ENCODE data around the gene LRP8. TPM values are rescaled to one million over a fixed set of nuclear protein-coding genes. Genes with fewer than 3 reads are reported as not detected.

LRP8 gene
- total RNA-seq, 1 donor from 2014 or later: 4.4 TPM

DNA sequence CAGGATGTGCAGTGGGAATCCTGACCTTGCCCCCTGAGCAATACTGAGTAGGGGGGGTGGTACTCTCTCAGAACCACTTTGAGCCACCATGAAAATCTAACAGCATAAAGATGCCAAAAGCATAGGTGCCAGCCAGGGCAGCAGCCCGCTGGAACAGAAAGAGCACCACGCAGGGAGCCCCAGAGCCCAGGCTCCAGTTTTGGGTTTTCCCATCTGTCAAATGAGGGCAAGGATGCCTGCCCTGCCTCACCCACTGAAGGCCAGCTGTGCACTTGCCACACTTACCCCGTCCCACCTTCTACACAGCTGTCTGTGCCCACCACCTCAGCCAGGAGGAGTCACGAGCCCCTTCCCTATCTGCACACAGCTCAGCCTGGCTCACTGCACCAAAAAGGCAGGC, 20.8 kb downstream of the LRP8 start:
- no peak overlapping the region for H3K27ac Mint-ChIP-seq
- H3K9me3 Mint-ChIP-seq (ENCODE audit: low read depth): no peaks in the 10 kb centered on the region
- TF ChIP-seq, protein P1, sequence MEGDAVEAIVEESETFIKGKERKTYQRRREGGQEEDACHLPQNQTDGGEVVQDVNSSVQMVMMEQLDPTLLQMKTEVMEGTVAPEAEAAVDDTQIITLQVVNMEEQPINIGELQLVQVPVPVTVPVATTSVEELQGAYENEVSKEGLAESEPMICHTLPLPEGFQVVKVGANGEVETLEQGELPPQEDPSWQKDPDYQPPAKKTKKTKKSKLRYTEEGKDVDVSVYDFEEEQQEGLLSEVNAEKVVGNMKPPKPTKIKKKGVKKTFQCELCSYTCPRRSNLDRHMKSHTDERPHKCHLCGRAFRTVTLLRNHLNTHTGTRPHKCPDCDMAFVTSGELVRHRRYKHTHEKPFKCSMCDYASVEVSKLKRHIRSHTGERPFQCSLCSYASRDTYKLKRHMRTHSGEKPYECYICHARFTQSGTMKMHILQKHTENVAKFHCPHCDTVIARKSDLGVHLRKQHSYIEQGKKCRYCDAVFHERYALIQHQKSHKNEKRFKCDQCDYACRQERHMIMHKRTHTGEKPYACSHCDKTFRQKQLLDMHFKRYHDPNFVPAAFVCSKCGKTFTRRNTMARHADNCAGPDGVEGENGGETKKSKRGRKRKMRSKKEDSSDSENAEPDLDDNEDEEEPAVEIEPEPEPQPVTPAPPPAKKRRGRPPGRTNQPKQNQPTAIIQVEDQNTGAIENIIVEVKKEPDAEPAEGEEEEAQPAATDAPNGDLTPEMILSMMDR (IDR thresholded peaks at IDR 0.05; ENCODE audit: unreplicated experiment): no peak
- no peaks in the 10 kb centered on the region for H3K36me3 Mint-ChIP-seq (ENCODE audit: insufficient read depth)
- no peak overlapping the region for H3K4me3 Mint-ChIP-seq (ENCODE audit: low read depth)
- DNase-seq (ENCODE audit: low spot score, unreplicated experiment): no peak
- peaks cover 2% of the 10 kb centered on the region for H3K4me1 Mint-ChIP-seq (ENCODE audit: low read depth)
- H3K27me3 Mint-ChIP-seq: no peaks in the 10 kb centered on the region

DNA sequence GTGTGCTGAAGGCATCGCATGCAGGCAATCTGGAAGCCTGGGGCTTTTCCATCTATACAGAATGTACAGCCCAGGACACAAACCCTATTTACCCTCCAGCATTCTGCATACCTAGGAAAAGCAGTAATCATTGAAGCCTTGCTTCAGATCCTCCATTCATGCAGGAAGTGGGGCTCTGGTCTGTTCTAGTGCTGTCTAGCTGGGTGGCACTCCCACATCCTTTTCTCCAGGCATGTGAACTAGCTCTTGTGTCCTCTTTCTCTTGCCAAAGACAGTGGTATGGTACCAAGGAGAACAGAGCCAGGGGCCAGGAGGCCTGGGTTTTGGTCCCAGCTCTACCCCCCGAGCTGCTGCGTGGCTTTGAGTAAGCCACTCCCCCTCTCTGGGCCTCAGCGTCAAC, 21.7 kb downstream of the LRP8 start:
- Mint-ChIP-seq H3K4me1 (ENCODE audit: low read depth) (peaks cover 2% of the 10 kb centered on the region), H3K27me3 (no peaks in the 10 kb centered on the region), H3K9me3 (ENCODE audit: low read depth) (no peaks in the 10 kb centered on the region), H3K4me3 (ENCODE audit: low read depth) (no peak overlapping the region), H3K36me3 (ENCODE audit: insufficient read depth) (no peaks in the 10 kb centered on the region), H3K27ac (no peak overlapping the region)
- DNase-seq (ENCODE audit: low spot score, unreplicated experiment): no peak
- TF ChIP-seq, protein P1 (IDR thresholded peaks at IDR 0.05; ENCODE audit: unreplicated experiment): no peak

DNA sequence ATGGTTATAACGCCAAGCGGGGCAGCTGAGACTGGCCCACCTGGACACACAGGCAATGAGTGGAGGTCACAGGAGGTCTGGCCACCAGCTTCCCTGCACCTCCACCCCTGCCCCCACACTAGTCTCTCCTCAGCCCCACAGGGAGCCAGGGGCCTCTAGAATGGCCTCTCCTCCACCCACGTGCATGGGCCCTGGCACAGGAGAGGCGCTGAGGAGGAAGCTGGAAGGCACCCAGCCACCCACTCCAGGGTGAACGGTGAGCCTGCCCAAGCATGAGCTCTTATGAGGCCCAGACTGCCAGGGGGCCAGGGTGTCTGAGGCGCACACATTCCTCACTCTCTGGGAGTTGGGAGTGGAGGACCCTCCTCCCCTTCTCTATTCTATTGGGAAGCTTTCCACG, 22.2 kb downstream of the LRP8 start:
- H3K4me1 Mint-ChIP-seq (ENCODE audit: low read depth): peaks cover 2% of the 10 kb centered on the region
- TF ChIP-seq, protein P1 (IDR thresholded peaks at IDR 0.05; ENCODE audit: unreplicated experiment): no peak

DNA sequence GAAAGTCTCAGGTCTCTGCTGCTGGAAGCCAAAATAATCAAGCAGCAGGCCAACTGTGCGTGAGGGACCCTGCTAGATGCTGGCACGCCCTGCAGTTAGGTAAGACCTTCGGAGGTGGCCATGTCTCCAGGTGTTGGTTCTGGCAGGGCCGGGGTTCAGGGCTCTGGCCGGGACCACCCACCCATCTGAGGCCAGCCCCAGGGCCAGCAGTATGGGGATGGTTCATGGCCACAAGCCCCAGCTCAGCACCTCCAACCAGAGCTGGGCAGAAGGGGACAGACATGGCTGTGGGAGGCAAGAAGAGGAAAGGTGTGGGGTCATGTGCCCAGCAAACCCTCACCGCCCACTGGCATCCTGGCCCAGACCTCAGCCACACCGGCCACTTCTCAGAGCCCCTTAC, 23.3 kb downstream of the LRP8 start:
- Mint-ChIP-seq H3K4me3 (ENCODE audit: low read depth) (no peak overlapping the region), H3K9me3 (ENCODE audit: low read depth) (no peaks in the 10 kb centered on the region), H3K4me1 (ENCODE audit: low read depth) (peaks cover 2% of the 10 kb centered on the region), H3K36me3 (ENCODE audit: insufficient read depth) (no peaks in the 10 kb centered on the region), H3K27me3 (no peaks in the 10 kb centered on the region), H3K27ac (no peak overlapping the region)
- no peak for DNase-seq (ENCODE audit: low spot score, unreplicated experiment)
- TF ChIP-seq, protein P1 (IDR thresholded peaks at IDR 0.05; ENCODE audit: unreplicated experiment): no peak

More for the DNA sequence above, 22.2 kb downstream of the LRP8 start:
- DNase-seq (ENCODE audit: low spot score, unreplicated experiment): no peak
- H3K27me3 Mint-ChIP-seq: no peaks in the 10 kb centered on the region
- H3K36me3 Mint-ChIP-seq (ENCODE audit: insufficient read depth): no peaks in the 10 kb centered on the region
- no peak overlapping the region for H3K27ac Mint-ChIP-seq
- no peak overlapping the region for H3K4me3 Mint-ChIP-seq (ENCODE audit: low read depth)
- no peaks in the 10 kb centered on the region for H3K9me3 Mint-ChIP-seq (ENCODE audit: low read depth)

DNA sequence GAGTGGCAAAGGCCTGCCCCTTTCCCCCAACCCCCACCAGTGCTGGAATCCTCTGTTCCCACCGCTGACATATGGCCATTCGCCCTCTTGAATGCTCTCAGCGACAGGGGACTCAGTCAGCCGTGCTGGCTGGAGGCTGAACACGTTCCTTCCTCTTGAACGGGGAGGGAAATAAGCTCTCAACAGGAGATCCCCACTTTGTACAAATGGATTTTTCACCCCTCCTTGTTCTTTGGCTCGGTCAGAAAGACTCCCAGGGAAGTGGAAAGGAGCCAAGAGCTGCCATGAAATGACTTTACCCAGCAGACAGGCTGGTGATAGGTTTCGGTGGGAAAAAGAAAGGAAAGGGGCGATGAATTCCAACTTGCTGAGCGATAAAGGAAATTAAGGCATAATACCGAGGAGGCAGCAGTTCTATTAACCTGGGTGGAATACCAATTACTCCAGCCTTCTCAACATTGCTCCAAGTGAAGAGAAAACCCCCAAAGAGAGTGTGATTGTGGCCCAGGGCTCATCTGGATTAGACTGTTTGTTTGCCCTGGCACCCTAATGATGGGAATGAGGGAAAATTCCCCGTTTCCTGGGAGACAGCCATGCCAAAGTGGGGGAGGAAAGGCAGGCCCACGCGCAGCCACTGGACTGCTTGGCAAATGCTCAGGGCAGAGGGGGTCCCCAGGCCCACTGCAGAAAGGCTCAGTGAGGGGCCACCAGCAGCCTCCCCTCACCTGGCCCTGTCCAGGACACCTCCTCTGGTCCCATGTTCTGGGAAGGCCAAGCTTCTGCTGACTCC, 23.9 kb downstream of the LRP8 start:
- H3K36me3 Mint-ChIP-seq (ENCODE audit: insufficient read depth): no peaks in the 10 kb centered on the region
- no peaks in the 10 kb centered on the region for H3K27me3 Mint-ChIP-seq
- H3K27ac Mint-ChIP-seq: no peak overlapping the region
- H3K4me1 Mint-ChIP-seq (ENCODE audit: low read depth): peaks cover 2% of the 10 kb centered on the region
- no peak overlapping the region for H3K4me3 Mint-ChIP-seq (ENCODE audit: low read depth)
- TF ChIP-seq, protein P1 (IDR thresholded peaks at IDR 0.05; ENCODE audit: unreplicated experiment): no peak
- no peak for DNase-seq (ENCODE audit: low spot score, unreplicated experiment)
- H3K9me3 Mint-ChIP-seq (ENCODE audit: low read depth): no peaks in the 10 kb centered on the region
